Left lobe of liver (tissue), 2 donors: Measurements from ENCODE around the gene CDK18. TPM values are rescaled to one million over a fixed set of nuclear protein-coding genes. Genes with fewer than 3 reads are reported as not detected.

Experiments
- ATAC-seq: fragments of 200-7000 bp; cut with Tn5 transposase; one replicate; pipeline ENCODE4 v1.9.1; 2020; ENCODE audit warnings: mild to moderate bottlenecking, moderate library complexity
- DNase-seq: peaks from one replicate; pipeline ENCODE4 v3.0.0-alpha.2; 2020; ENCODE audit warnings: low spot score
- total RNA-seq: library from RNA; stranded (reverse); gene quantifications from one replicate; pipeline ENCODE4 v1.2.1, GENCODE V29; 2021
- donor health status: DM: no; HTN: no; CAD: no; lungs with moderate emphysema.
- donor health status: DM: no; HTN: yes; CAD: no.

The CDK18 gene
- total RNA-seq, 1 donor from 2014 or later = 8.8 TPM

GRCh38 chr1:205502111-205502810 lies 2.2 kb upstream of the CDK18 start:
- no peak for DNase-seq
- no peak for ATAC-seq

GRCh38 chr1:205502992-205503391 lies 1.5 kb upstream of the CDK18 start:
- DNase-seq (no peak), ATAC-seq (no peak)

GRCh38 chr1:205505076-205505729 lies 734 bp downstream of the CDK18 start:
- DNase-seq = no peak
- peak; percentile 12 for ATAC-seq

- no peak for ATAC-seq
- DNase-seq = no peak
Observed at GRCh38 chr1:205505791-205506190, 1.3 kb downstream of the CDK18 start.

- ATAC-seq (no peak), DNase-seq (no peak)
Observed at GRCh38 chr1:205506409-205507200, 2.1 kb downstream of the CDK18 start.

- DNase-seq = no peak
- ATAC-seq = no peak
Observed at GRCh38 chr1:205508227-205508714, 3.8 kb downstream of the CDK18 start.

- ATAC-seq (peak; percentile 33), DNase-seq (no peak)
Observed at GRCh38 chr1:205510308-205510950, 6.0 kb downstream of the CDK18 start.

- DNase-seq (no peak), ATAC-seq (no peak)
Observed at GRCh38 chr1:205510951-205511330, 6.5 kb downstream of the CDK18 start.

GRCh38 chr1:205512059-205513045 lies 7.9 kb downstream of the CDK18 start:
- DNase-seq (no peak), ATAC-seq (peak; percentile 40)

GRCh38 chr1:205513774-205514173 lies 9.3 kb downstream of the CDK18 start:
- no peak for ATAC-seq
- DNase-seq = no peak

GRCh38 chr1:205514211-205515142 lies 10.0 kb downstream of the CDK18 start:
- no peak for ATAC-seq
- DNase-seq = no peak

- DNase-seq (no peak), ATAC-seq (peak; percentile 46)
Observed at GRCh38 chr1:205515781-205516253, 11.3 kb downstream of the CDK18 start.

GRCh38 chr1:205516362-205516761 lies 11.9 kb downstream of the CDK18 start:
- no peak for DNase-seq
- ATAC-seq = no peak

GRCh38 chr1:205517288-205517687 lies 12.8 kb downstream of the CDK18 start:
- DNase-seq (no peak), ATAC-seq (no peak)

- DNase-seq = no peak
- no peak for ATAC-seq
Observed at GRCh38 chr1:205517763-205518162, 13.3 kb downstream of the CDK18 start.

- DNase-seq (no peak), ATAC-seq (no peak)
Observed at GRCh38 chr1:205518661-205519540, 14.4 kb downstream of the CDK18 start.

GRCh38 chr1:205519541-205520131 lies 15.2 kb downstream of the CDK18 start:
- ATAC-seq = no peak
- no peak for DNase-seq
